HG03066 (cell line): ENCODE measurements around the gene ZNF592.
A peak's percentile ranks its signal among the peaks of the same experiment; 100 is the strongest.
"Not testable (repeated sequence)": the region's sequence is repeated elsewhere in the genome, so short reads cannot be mapped to it uniquely, and the experiment has no call there.

Experiments used
- ATAC-seq: cut with Tn5 transposase; IDR thresholded peaks from one replicate; pipeline ENCODE4 v1.9.1; 2021; ENCODE audit warnings: low read depth; ENCODE audit not compliant: unreplicated experiment

Gene ZNF592

DNA sequence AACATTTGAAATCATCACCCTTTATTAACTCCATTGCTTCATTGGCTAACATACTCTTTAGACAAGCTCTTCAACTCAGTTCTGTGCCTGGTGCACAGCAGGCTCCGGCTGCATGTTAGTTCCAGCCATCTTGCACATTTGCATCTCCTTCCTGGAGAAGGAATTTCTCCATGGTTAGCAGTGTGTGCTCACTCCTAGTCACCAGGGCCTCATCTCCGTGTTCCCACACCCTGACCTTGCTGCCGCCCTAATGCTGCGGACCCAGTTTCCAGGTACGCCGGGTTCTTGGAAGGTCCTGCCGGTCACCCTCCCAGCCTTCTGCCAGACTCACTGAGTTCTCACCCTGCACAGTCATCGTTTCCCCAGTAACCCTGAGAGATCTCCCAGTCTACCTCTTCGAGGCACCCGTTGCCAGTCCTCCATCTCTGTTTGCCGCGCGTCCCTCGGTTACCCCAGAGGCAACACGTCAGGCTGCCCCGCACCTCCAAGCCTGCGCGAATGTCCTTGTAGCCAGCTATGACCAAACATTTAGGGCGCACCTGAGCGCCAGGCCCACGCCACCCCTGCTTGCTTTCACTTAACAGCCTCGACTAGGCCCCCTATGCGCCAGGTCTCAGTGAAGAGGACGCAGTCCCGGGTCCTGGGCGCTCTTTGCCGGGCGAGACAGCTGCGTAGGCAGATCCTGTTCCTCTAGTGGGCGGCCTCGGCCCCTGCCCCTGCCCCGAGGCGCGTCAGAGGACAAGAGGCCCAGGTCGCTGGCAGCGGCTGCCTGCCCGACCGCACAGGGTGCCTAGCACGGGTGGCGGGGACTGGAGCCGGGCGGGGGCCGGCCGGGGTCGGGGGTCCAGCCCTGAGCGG lies 747 bp upstream of the ZNF592 start:
- ATAC-seq = peak; percentile 34

DNA sequence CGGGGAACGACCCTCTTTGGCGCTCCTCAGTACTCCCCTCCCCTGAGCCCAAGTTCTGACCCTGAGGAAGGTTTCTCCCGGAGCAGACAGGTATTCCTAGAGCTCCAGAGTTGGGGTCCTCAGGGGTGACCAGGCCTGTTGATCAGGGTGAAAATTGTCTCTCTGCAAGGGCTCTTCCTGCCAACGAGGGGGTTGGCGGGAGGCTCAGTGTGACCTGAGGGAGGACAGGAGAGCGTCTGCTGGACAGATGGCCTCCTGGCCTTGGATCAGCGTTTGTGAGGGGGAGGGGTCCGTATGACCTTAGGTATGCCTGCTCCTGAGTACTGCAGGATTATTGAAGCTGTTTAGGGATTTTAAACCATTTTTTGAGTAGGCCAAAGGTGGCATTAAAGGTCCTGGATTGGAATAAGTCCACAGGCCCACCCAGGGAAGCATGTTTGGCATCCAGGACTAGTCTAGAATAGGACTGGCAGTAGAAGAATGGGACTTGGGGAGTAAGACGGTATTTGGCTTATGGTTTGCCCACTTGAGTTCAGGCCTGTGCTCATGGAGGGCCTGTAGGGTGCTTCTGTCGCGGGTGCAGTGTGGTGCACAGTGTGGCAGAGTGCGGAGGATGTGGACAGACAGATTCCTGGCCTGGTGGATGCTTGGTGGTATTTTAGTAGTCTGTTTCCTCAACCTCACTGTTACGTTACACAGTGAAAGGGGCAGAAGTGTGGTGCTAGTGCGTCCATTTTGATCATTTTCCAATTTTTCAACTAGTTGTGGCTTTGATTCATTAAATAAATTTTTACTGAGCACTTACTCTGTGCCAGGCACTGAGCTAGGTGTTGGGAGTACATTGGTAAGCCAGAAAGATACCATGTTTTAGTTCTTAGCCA lies 959 bp downstream of the ZNF592 start:
- ATAC-seq = peak; percentile 4

DNA sequence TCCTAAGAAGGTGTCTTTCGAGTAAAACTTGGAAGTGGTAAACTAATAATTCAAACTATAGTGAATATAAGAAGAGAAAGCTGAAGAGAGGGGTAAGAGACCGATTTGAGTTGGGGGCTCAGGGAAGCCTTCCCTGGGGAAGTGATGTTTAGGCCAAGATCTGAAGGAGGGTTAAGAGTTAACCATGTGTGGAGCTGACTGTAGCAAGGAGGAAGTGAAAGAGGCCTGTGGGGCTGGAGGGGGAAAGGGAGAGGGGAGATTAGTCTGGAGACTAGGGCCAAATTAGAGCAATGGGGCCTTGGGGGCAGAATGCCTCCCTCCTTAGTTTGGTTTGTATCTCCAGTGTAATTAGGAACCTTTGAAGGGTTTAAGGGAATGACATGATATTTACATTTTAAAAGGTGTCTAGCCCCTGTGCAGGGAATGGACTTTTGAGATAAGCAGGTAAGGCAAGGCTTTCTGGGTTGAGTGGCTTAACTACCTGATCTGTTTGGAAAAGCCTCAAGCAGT lies 2.2 kb downstream of the ZNF592 start:
- ATAC-seq = peak; percentile 40

DNA sequence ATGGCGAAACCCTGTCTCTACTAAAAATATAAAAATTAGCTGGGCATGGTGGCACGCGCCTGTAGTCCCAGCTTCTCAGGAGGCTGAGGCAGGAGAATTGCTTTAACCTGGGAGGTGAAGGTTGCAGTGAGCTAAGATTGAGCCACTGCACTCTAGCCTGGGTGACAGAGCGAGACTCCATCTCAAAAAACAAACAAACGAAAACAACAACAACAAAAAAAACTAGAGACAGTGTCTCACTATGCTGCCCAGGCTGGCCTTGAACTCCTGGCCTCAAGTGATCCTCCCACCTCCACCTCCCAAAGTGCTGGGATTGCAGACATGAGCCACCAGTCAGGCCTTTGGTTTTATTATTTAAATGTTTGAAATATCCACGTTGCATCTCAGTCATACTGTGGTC lies 3.3 kb downstream of the ZNF592 start:
- not testable (repeated sequence) for ATAC-seq

DNA sequence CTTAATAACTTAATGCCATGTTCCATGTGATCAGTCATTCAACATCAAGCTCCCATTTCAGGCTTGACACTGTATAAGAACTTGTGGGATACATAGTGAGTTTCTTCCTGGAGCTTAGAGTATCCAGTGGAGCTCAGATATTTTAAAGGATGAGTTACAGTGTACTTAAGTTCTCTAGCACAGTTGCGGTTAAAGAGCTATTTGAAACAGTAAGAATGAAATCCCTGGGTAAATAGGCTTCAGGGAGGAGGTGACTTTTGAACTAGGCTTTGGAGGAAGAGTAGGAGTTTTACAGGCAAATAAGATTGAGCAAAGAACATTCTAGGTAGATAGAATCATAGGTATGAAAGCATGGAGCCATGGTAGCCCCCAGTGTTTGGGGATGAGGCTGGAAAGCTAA lies 3.8 kb downstream of the ZNF592 start:
- ATAC-seq = no peak

DNA sequence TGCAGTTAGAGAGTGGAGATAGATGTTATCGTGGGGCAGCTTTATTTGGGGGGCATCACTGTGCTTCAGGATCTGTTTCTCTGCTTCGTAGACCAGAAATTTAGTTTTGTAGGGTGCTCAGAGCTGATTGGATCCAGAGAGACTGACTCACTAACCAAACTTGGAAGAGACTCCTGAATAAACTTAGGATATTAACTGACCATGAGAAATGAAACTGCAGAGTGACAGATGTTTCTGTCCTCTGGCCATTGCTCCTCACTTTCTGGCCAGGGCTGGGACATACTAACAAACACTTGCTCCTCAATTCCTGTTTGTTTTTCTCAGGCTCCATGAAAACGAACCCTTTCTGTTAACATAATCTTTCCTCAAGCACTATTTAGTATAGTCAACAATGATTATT lies 4.3 kb downstream of the ZNF592 start:
- ATAC-seq = no peak

DNA sequence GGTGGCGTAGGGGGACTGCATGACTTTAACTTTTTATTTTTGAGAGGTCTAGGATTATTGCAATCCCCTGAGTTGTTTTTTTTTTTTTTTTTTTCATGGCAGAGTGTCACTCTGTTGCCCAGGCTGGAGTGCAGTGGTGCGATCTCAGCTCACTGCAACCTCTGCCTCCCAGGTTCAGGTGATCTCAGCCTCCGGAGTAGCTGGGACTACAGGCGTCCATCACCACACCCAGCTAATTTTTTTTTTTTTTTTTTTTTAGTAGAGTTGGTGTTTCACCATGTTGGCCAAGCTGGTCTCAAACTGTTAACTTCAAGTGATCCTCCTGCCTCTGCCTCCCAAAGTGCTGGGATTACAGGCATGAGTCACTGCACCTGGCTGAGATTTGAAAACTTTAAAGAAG lies 6.5 kb downstream of the ZNF592 start:
- not testable (repeated sequence) for ATAC-seq

DNA sequence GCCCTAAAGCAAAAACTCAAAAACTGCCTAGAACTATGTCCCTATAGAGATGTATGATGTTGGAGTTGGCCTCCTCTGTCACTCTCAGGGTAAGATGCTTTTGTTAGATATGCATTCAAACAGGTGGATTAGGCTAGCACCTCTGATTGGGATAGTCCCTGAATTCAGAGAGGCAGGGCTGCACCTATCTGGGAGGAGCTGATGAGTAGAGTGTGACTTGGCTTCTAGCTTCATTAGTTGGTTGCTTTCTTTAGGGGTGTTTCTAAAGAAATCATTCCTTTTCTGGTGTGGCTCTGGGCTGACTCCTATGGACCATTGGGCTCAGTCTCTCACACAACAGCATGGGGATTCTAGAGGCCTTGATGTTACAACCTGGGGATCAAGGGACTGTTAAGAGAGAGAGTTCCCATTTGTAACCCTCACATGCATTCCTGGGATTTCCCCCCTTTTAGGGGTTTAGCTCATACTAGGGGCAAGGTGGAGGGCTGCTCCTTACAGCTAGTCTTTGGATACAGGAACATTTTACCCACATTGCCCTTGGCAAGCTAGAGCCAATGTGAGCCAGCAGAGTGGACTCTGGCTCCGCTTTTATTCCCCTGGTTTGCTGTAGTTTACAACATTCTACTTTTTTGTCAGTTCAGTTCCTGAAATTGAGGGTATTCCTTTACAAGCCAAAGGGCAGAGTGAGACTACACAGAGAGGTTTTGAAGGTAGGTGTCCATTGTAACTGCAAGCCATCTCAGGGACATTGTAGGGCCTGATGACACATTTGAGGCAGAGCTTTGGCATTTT lies 7.5 kb downstream of the ZNF592 start:
- ATAC-seq = no peak

DNA sequence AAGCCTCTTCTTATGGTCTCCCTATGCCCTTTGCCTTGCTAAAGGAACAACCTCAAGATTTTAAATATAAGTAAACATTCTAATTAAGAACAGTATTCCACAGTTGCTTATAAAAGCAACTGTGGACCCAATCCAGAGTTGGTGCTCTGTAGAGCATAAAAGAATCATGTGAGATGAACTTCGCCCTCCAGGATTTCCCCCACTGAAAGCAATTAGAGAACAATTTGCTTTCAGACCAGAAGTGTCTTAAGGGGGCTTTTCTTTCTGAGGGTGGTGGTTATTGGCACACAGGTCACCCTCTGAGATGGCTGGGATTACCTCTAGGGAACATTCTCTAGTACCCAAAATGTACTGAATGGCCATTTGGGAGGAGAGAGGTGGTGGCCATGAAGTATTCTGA lies 10.6 kb downstream of the ZNF592 start:
- ATAC-seq = no peak

DNA sequence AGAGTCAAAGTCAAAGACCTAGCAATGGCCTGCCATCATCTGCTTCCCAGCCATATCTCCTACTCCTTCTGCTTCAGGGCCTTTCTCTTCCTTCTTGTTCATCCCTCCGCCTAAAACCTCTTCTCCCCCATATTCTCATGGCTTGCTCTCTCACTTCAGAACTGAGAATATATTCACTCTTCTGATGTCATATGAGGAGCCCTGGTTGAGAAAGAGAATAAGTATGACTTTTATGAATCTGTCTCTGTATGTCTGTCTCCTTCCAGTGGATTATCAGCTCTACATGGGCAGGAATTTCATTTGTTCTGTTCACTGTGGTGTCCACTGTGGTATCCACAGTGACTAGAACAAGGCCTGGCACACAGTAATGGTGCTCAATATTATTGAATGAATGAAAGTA lies 11.8 kb downstream of the ZNF592 start:
- ATAC-seq = no peak

DNA sequence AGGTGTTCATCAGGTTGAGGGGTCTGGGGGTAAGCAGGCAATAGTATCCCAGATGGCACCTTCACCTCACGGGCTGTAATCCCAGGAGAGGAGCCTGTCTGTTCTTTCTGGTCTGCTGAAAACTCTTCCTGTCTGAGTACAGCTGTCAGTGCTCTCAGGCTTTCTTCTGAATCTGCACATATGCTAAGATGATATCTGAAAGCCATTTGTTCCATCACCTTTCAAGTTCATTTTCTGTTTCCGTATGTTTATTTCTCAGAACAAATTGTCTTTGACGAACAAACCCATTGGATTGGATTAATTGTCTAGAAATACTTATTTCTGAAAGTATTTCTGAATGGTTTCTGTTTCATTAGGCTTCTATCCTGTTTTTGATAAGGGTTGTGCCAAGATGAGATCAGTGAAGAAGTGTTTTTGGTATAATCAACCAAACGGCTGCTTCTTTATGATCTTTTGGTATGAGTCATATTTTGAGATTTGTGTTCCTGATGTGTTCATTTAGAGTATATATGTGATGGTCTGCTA lies 13.3 kb downstream of the ZNF592 start:
- no peak for ATAC-seq

DNA sequence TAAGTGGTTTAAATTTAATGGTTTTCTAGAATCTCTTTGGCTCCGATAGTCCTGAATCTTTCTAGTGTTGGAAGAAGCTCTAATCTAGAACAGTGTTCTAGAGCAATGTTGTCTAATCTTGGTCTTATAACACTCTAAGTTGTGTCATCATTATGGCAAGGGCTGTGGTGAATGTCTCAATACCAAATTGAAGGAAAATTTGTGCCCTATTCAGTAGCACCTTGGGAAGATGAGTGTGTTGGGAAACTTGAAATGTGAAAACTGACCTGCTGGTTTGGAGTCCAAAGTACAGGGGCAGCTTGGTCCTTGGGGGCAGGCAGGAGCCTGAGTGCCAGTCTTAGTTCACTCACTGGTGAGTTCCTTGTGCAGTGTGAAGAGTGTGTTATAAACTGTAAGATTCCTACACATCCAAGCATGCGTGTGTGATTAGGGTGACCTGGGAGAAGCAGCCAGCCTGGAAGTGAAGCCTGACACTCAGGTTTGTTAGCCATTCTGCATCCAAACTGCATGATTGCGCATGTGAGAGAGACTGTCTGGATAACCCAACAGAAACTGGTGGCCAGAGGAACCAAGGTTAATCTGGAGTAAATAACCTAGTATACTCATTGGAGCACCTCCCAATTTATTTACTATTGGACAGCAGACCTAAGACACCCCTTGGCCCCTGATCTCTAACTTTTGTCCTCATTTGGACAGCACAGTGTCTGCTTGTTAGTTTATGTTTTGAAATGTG lies 14.6 kb downstream of the ZNF592 start:
- no peak for ATAC-seq

DNA sequence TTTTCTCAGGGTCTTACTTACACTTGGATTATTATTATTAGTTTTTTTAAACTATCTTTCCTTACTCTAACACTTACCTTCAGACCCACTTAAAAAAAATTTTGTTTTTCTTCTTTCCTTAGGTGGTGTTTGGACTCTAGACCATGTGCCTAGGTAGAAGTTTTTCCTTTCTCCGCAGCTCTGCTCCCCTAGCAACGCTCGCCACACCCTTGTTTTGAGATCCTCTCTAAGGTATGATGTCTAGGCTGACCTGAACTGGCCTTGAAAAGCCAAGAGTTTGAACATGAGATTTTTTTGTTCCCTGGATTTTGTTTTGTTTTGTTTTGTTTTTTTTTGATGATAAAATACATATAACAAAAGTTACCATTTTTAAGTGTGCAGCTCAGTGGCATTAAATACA lies 16.2 kb downstream of the ZNF592 start:
- no peak for ATAC-seq

DNA sequence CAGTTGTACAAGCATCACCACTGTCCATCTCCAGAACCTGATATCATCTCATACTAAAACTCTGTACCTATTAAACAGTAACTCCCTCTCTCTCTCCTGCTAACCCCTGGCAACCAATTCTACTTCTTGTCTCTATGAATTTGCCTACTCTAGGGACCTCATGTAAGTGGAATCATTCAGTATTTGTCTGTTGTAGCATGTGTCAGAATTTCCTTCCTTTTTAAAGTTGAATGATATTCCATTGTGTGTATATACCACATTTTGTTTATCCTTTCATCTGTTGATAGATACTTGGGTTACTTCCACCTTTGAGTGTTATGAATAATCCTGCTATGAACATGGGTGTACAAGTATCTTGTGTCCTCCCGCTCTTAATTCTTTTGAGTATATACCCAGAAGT lies 16.6 kb downstream of the ZNF592 start:
- no peak for ATAC-seq

DNA sequence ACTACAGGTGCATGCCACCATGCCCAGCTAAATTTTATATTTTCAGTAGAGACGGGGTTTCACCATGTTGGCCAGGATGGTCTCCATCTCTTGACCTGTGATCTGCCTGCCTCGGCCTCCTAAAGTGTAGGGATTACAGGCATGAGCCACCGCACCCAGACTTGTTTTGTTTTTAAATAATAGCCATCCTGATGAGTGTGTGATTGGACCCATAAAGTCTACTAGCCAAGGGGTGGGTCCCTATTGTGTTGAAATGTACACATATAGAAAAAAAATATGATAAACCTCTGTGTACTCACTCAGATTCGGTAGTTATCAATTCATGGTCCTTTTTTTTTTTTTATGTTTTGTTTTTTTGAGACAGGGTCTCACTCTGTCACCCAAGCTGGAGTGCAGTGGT lies 17.3 kb downstream of the ZNF592 start:
- no peak for ATAC-seq

DNA sequence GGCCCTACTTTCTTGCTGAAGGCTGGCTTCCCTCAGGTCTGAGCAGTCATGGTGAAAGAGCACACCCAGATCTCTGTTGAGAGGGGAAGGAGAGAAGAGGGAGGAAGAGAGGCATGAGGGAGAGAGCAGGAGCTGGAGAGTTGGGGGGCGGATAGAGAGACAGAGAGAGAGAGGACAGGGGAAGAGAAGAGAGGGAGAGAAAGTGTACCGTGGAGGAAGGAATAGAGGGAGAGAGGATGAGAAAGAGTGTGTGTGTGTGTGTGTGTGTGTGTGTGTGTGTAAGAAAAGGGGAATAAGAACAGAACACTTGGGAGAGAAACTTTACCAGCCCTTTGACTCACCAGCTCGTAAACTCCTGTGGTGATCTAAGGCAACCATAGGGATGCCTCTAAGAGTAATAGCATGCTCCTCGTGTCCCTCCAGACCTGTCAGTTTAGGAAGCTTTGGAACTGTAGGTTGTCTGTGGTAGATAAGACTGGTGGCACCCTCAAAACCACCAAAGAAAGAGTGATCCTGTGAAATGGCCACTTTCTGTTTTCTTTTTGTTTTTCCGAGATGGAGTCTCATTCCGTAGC lies 18.2 kb downstream of the ZNF592 start:
- no peak for ATAC-seq

DNA sequence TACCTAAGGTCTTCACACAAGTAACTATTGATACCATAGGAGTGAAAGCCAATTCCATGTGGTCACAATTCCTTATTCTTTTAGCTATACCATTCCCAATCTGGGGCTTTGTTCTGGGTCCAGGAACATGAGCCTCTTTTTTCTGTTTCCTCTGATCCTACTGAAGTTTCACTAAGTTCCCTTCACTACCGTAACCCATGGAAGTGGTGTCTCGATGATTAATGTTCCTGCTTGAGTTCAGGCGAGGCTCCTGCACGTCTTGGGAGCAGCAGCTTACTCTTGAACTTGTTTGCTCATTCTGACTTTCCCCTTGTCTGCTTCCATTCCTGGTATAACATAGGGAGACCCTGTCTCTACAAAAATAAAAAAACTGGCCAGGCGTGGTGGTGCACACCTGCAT lies 23.6 kb downstream of the ZNF592 start:
- ATAC-seq = no peak

DNA sequence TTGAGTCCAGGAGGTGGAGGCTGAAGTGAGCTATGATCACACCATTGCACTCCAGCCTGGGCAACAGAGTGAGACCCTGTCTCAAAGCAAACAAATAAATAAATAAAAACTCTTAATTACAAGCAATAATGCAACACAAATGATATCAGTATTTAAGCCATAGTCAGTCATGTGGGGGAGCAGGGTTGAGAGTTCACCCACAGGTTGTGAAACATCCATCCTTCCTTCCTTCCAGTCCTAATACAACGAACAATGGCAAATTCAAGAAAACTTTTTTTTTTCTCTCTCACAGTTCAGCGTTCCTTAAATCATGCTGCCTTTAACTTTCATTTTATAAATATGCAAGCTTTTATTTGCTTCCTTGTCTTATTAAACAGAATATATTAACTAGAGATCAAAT lies 24.1 kb downstream of the ZNF592 start:
- no peak for ATAC-seq

DNA sequence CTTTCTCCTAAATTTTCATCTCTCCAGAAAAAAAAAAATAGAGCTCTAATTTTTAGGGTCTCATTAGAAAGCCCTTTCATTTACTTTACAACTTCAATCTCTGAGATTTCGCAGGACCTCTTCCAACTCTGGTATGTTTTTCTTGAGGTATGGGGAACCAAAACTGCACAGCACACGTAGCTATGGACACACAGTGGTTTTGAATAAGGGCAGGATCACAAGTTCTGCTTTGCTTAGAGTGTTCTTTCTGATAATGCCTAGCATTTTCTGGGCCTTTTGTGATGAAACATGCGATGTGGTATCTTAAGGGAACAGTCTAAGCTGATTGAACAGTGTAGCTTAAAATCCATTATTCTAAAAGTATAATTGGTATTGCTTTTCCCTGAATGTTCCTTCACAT lies 25.3 kb downstream of the ZNF592 start:
- no peak for ATAC-seq
